Measurements from ENCODE around the gene QDPR.

QDPR gene

GRCh38 chr4:17492058-17492741 lies 19.7 kb downstream of the QDPR start:
- no peak overlapping the region for H3K27ac ChIP-seq
- TF ChIP-seq ZFX (IDR thresholded peaks at IDR 0.05; ENCODE audit: borderline replicate concordance) (no peak), CTCF (IDR thresholded peaks at IDR 0.05) (no peak)

GRCh38 chr4:17491196-17491595 lies 20.7 kb downstream of the QDPR start:
- H3K27ac ChIP-seq = no peak overlapping the region
- no peak for TF ChIP-seq ZFX (IDR thresholded peaks at IDR 0.05; ENCODE audit: borderline replicate concordance)
- no peak for TF ChIP-seq CTCF (IDR thresholded peaks at IDR 0.05)

GRCh38 chr4:17490575-17491059 lies 21.3 kb downstream of the QDPR start:
- TF ChIP-seq CTCF (IDR thresholded peaks at IDR 0.05) (no peak), ZFX (IDR thresholded peaks at IDR 0.05; ENCODE audit: borderline replicate concordance) (no peak)

GRCh38 chr4:17489721-17490120 lies 22.2 kb downstream of the QDPR start:
- no peak overlapping the region for H3K27ac ChIP-seq
- TF ChIP-seq ZFX (IDR thresholded peaks at IDR 0.05; ENCODE audit: borderline replicate concordance) (no peak), CTCF (IDR thresholded peaks at IDR 0.05) (no peak)

More at GRCh38 chr4:17490575-17491059, 21.3 kb downstream of the QDPR start:
- no peak overlapping the region for H3K27ac ChIP-seq

GRCh38 chr4:17489123-17489522 lies 22.8 kb downstream of the QDPR start:
- TF ChIP-seq ZFX (IDR thresholded peaks at IDR 0.05; ENCODE audit: borderline replicate concordance) (no peak), CTCF (IDR thresholded peaks at IDR 0.05) (no peak)
- H3K27ac ChIP-seq = no peak overlapping the region

- TF ChIP-seq CTCF (IDR thresholded peaks at IDR 0.05) = no peak
- TF ChIP-seq ZFX (IDR thresholded peaks at IDR 0.05; ENCODE audit: borderline replicate concordance) = no peak
- H3K27ac ChIP-seq = no peak overlapping the region
Measured at GRCh38 chr4:17482716-17483115, 29.2 kb downstream of the QDPR start.

- TF ChIP-seq CTCF (IDR thresholded peaks at IDR 0.05) (no peak), ZFX (IDR thresholded peaks at IDR 0.05; ENCODE audit: borderline replicate concordance) (no peak)
- H3K27ac ChIP-seq = no peak overlapping the region
Measured at GRCh38 chr4:17480955-17481354, 30.9 kb downstream of the QDPR start.
